Activated B cell treated with CpG ODN at 0.5 μM for 24 hours (primary cell): ENCODE data around the gene PGAP2. TPM values are rescaled to one million over a fixed set of nuclear protein-coding genes. Genes with fewer than 3 reads are reported as not detected.
A peak's percentile ranks its signal among the peaks of the same experiment; 100 is the strongest.

ENCODE experiments used
- ATAC-seq: fragments of 200-7000 bp; cut with Tn5 transposase; one replicate; pipeline ENCODE4 v1.10.0; 2021; ENCODE audit warnings: low read depth, mild to moderate bottlenecking, moderate library complexity
- CTCF ChIA-PET: fragments of 350-600 bp; sonication (Branson Sonifier 250); formaldehyde crosslinking; loops from one replicate; lab custom pipeline; 2021; ENCODE audit warnings: antibody characterized with exemption; lab: Charles Lee
- POLR2A ChIA-PET: fragments of 350-600 bp; sonication (Branson Sonifier 250); formaldehyde crosslinking; loops from one replicate; lab custom pipeline; 2021; ENCODE audit warnings: antibody characterized with exemption; lab: Charles Lee
- DNase-seq: peaks from one replicate; pipeline ENCODE4 v3.0.0; 2022
- H3K27ac Mint-ChIP-seq: one replicate; pipeline ENCODE4 v1.8.0; 2020; ENCODE audit warnings: mixed read lengths
- H3K27me3 Mint-ChIP-seq: one replicate; pipeline ENCODE4 v1.8.0; 2021; ENCODE audit warnings: mixed read lengths
- H3K36me3 Mint-ChIP-seq: one replicate; pipeline ENCODE4 v1.8.0; 2021; ENCODE audit warnings: low read depth, mixed read lengths
- H3K4me1 Mint-ChIP-seq: one replicate; pipeline ENCODE4 v1.8.0; 2021; ENCODE audit warnings: mixed read lengths
- H3K4me3 Mint-ChIP-seq: one replicate; pipeline ENCODE4 v1.8.0; 2020; ENCODE audit warnings: mild to moderate bottlenecking, mixed read lengths
- H3K9me3 Mint-ChIP-seq: one replicate; pipeline ENCODE4 v1.8.0; 2020; ENCODE audit warnings: mixed read lengths
- CTCF ChIP-seq: fragments of 200-600 bp; IDR thresholded peaks from one replicate; pipeline ENCODE4 v1.8.0; 2022; ENCODE audit warnings: antibody characterized with exemption, mild to moderate bottlenecking
- intact Hi-C: fragments of 100-400 bp; cut with micrococcal nuclease; formaldehyde crosslinking; loops from one replicate; pipeline ENCODE4 v1.15.1; 2024
- total RNA-seq: library from RNA; stranded (reverse); gene quantifications from 2 replicates; pipeline ENCODE4 v1.2.3, GENCODE V29; 2022

PGAP2 gene
- total RNA-seq, 1 donor from 2014 or later: 25.0 TPM

- DNase-seq (no peak), ATAC-seq (peak; percentile 49)
- ChIA-PET CTCF (interaction anchor here (0.9 to 2.5 kb wide), 8 partner anchors 9 to 189 kb away, joined by 3 to 8 read pairs (median 4); partner anchors contain the start of gene STIM1), POLR2A (interaction anchor here (1.1 to 8.1 kb wide), 4 partner anchors 12 to 26 kb away, joined by 3 to 81 read pairs (median 8); partner anchors contain the start of genes RHOG and STIM1)
- peak overlapping the region; percentile 12 for H3K4me3 Mint-ChIP-seq
- no peaks in the 10 kb centered on the region for H3K9me3 Mint-ChIP-seq
- H3K36me3 Mint-ChIP-seq: no peaks in the 10 kb centered on the region
- peak overlapping the region; percentile 69 for H3K27ac Mint-ChIP-seq
- no peak for TF ChIP-seq CTCF
- H3K27me3 Mint-ChIP-seq: no peaks in the 10 kb centered on the region
- intact Hi-C loops: loop anchor here (1.0 to 2.0 kb wide), 2 partner anchors 8 to 13 kb away; no protein-coding TSS in a partner anchor
- peaks cover 87% of the 10 kb centered on the region for H3K4me1 Mint-ChIP-seq
These were observed 59.1 kb downstream of the PGAP2 start for GRCh38 chr11:3867209-3868091.

- Mint-ChIP-seq H3K9me3 (no peaks in the 10 kb centered on the region), H3K27me3 (no peaks in the 10 kb centered on the region), H3K36me3 (no peaks in the 10 kb centered on the region), H3K27ac (peak overlapping the region; percentile 50), H3K4me3 (peak overlapping the region; percentile 20), H3K4me1 (peaks cover 85% of the 10 kb centered on the region)
- peak; percentile 82 for ATAC-seq
- ChIA-PET CTCF (interaction anchor here (0.6 to 1.5 kb wide), 5 partner anchors 19 to 200 kb away, joined by 3 to 17 read pairs (median 5); partner anchors contain the start of gene STIM1), POLR2A (interaction anchor here (0.6 to 2.9 kb wide), 9 partner anchors 9 to 92 kb away, joined by 3 to 44 read pairs (median 11); partner anchors contain the start of genes RHOG and STIM1)
- intact Hi-C loops: loop anchor here (1.0 kb wide), 1 partner anchor 9 kb away; no protein-coding TSS in a partner anchor
- no peak for DNase-seq
- TF ChIP-seq CTCF: no peak
These were observed 65.5 kb downstream of the PGAP2 start for GRCh38 chr11:3873712-3874349.

Other genes starting within 250 kb of the PGAP2 start
- not detected in 2 replicates for gene ART5, start 166.6 kb upstream of the PGAP2 start, total RNA-seq
- not detected in 2 replicates for gene ART1, start 163.4 kb upstream of the PGAP2 start, total RNA-seq
- gene CHRNA10, start 137.2 kb upstream of the PGAP2 start, total RNA-seq: 2.5 and 3.0 TPM in 2 replicates
- 98.0 and 117 TPM in 2 replicates for gene NUP98, start 11.0 kb upstream of the PGAP2 start, total RNA-seq
- 163 and 176 TPM in 2 replicates for gene RHOG, start 32.4 kb downstream of the PGAP2 start, total RNA-seq
- 37.3 and 38.4 TPM in 2 replicates for gene STIM1, start 47.1 kb downstream of the PGAP2 start, total RNA-seq